Cardiac muscle cell (in vitro differentiated cells and primary cell): ENCODE measurements around the gene GRWD1. TPM values are rescaled to one million over a fixed set of nuclear protein-coding genes. Genes with fewer than 3 reads are reported as not detected.
A peak's percentile ranks its signal among the peaks of the same experiment; 100 is the strongest.

Source experiments
- DNase-seq, 2 donors: peaks; one replicate each; pipeline versions ENCODE4 v3.0.0 to v3.0.0-alpha.2; 2010 to 2017; ENCODE audit warnings: low read depth in 1 of 2, low spot score in 1 of 2
- H3K27ac ChIP-seq: fragments of 200-600 bp; sonication (generic); 2 replicates; pipeline ENCODE4 v1.5.1; 2016
- H3K27me3 ChIP-seq: fragments of 200-600 bp; sonication (generic); 2 replicates; pipeline ENCODE4 v1.6.0; 2016; ENCODE audit warnings: control low read depth
- H3K36me3 ChIP-seq: fragments of 200-600 bp; sonication (generic); 2 replicates; pipeline ENCODE4 v1.5.1; 2016; ENCODE audit warnings: control low read depth
- H3K4me1 ChIP-seq: fragments of 200-600 bp; sonication (generic); 2 replicates; pipeline ENCODE4 v1.8.1; 2017; ENCODE audit warnings: low read depth, mild to moderate bottlenecking, mixed run types
- H3K4me3 ChIP-seq: fragments of 200-600 bp; sonication (generic); 2 replicates; pipeline ENCODE4 v1.5.1; 2016; ENCODE audit warnings: mild to moderate bottlenecking
- H3K9me3 ChIP-seq: fragments of 200-600 bp; sonication (generic); 2 replicates; pipeline ENCODE4 v1.5.1; 2017; ENCODE audit warnings: low read depth, mild to moderate bottlenecking, control low read depth
- polyA plus RNA-seq: library from polyadenylated mRNA; unstranded; fragments of >200 nt; fragmentation: Nextera tagmentation; extraction: Ambion mirVana; gene quantifications from 2 replicates; pipeline ENCODE4 v1.2.1, GENCODE V29; 2016
- total RNA-seq: library from RNA; depleted of rRNA; stranded (reverse); fragments of >200 nt; gene quantifications from 2 replicates; pipeline ENCODE4 v1.2.3, GENCODE V29; 2016
- TF ChIP-seq, protein P1 (sequence below): IDR thresholded peaks from 2 replicates; pipeline ENCODE4 v1.5.1; 2012; ENCODE audit warnings: low read depth, mild to moderate bottlenecking, low read length

Gene GRWD1
- total RNA-seq = 24.2 and 36.5 TPM in 2 replicates
- polyA plus RNA-seq = 36.3 and 38.6 TPM in 2 replicates

DNA sequence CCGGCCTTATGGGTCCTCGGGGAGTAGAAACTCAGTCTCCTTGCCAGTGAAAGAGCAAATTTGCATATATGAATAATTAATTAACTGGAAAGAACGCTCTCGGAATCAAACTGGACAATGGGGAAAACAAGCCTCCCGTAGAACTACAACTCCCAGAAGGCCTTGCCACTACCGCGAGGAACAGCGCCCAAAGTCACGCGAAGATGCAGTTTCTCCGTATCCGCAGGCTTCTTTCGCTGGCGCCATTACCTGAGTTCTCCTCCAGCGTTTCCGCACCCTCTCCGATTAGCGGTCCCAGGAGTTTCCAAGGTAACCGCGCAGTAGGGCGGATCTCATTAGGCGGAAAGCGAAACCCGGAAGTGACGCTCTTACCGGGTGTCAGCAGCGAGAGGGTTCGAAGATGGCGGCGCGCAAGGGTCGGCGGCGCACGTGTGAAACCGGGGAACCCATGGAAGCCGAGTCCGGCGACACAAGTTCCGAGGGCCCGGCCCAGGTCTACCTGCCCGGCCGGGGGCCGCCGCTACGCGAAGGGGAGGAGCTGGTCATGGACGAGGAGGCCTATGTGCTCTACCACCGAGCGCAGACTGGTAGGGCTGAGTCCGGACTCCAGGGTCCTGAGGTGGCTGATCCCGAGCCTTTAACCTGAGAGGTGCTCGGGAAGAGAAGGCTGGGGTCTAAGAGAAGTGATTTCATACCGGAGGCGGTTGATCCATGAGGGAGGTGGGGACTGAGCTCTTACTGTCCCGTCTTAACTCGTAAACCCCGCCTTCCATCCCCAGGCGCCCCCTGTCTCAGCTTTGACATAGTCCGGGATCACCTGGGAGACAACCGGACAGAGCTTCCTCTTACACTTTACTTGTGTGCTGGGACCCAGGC is at the start of gene GRWD1:
GRWD1 (plus strand) TSS at position 378 of the 876 bp plus-strand sequence; CDS start at position 401, 23 bp downstream.
- Histone ChIP-seq H3K4me1 (peaks cover 4% of the 10 kb centered on the region), H3K36me3 (peaks cover 10% of the 10 kb centered on the region), H3K27ac (peak within 1 kb of the TSS; percentile 76), H3K4me3 (peak within 1 kb of the TSS; percentile 82), H3K27me3 (no peaks in the 10 kb centered on the region), H3K9me3 (no peaks in the 10 kb centered on the region)
- peak; percentile 97 for DNase-seq
- TF ChIP-seq, protein P1, sequence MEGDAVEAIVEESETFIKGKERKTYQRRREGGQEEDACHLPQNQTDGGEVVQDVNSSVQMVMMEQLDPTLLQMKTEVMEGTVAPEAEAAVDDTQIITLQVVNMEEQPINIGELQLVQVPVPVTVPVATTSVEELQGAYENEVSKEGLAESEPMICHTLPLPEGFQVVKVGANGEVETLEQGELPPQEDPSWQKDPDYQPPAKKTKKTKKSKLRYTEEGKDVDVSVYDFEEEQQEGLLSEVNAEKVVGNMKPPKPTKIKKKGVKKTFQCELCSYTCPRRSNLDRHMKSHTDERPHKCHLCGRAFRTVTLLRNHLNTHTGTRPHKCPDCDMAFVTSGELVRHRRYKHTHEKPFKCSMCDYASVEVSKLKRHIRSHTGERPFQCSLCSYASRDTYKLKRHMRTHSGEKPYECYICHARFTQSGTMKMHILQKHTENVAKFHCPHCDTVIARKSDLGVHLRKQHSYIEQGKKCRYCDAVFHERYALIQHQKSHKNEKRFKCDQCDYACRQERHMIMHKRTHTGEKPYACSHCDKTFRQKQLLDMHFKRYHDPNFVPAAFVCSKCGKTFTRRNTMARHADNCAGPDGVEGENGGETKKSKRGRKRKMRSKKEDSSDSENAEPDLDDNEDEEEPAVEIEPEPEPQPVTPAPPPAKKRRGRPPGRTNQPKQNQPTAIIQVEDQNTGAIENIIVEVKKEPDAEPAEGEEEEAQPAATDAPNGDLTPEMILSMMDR = peak; percentile 7

DNA sequence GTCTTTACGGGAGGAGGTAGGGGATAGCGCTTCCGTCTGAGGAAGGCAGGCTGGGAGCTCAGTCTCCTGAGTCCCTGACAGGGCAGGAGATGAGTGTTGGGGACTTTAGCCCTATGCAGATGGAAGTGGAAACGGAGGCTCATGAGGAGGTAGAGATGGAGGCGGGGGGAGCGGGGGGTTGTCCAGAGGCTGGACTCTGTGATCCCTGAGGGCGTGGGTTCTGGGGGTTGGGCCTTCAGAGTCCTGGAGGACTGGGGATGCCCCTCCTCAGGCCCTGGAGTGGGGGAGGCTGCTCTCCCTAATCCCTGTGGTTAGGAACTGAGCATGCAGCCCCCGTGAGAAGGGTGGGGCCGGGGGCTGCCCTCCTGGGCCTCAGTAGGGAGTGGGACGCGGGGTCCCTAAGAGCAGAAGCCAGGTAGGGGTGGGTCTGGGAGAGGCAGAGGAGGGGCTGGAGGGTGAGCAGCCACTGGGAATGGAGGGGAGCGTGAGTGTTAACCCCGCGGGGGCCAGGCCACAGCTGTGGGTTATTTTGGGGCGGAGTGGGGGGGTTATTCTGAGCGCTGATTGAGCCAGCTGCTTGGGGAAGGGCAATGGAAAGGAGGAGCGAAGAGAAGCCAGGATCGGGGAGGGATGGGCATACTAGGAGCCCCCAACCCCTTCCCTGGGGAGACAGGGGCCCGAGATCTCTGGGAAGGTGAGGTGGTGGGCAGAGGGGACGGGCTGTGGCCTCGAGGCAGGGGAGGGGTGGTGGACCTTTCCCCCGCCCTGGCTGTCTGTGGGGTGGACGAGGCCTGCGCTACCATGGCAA is 49.6 kb upstream of the GRWD1 start:
- TF ChIP-seq, protein P1 = no peak
- Histone ChIP-seq H3K9me3 (no peaks in the 10 kb centered on the region), H3K4me1 (peaks cover 14% of the 10 kb centered on the region), H3K27me3 (peaks cover 19% of the 10 kb centered on the region), H3K4me3 (no peak overlapping the region), H3K27ac (no peak overlapping the region), H3K36me3 (no peaks in the 10 kb centered on the region)
- DNase-seq = no peak

DNA sequence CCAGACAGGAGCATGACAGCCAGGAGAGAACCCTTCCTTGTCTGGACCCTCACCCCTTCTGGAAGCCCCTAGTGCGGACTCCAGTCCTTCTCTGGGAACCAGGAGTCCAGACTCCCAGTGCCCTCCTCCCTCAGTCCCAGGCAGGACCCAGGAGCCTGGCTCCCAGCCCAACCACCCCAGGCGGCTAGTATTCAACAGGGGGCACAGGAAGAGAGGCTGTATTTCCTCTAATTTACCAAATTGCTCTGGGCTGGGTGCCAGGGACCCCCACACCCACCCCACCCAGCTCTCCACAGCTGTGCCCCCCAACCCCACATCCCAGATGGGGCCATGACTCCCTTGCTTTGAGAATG is 49.0 kb upstream of the GRWD1 start:
- H3K4me1 ChIP-seq = peaks cover 14% of the 10 kb centered on the region
- H3K4me3 ChIP-seq = no peak overlapping the region
- H3K27ac ChIP-seq = no peak overlapping the region

DNA sequence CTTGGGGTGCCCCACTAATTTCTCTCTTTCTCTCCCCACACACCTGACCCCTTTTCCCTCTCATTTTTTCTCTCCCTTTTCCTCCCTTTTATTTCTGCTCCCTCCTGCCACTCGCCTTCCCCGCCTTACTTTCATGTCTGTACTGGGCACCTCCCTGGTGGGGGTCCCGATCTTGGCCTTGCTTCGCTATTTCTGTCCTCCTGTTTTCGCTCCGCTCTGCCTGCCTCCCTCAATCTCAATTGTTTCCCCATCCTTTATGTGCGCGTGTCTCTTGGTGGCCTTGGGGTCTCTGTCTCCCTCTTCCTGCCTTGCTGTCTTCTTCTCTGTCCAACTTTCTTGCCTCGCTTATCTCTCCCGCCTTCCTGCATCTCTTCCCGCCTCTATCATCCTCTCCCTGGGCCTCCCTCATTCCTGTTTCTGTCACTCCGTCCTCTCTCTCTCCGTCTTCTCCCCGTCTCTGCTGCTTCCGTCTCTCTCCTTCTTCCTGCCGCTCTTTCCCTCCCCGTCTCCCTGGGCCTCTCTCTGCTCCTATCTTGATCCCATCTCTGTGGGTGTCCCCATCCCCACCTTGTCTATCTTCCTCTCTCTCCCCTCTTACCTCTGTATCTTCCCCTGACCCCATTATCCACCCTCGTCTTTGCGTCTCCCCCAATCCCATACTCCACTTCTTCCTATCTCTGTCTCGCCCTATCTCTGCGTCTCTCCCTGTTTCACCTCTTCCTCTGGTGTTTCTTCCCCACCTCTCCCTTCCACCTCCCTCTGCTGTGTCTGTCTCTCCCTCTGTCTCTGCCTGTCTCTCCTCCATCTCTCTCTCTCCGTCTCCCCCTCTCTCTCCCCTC is 48.3 kb upstream of the GRWD1 start:
- Histone ChIP-seq H3K27me3 (peaks cover 19% of the 10 kb centered on the region), H3K9me3 (no peaks in the 10 kb centered on the region), H3K4me1 (peaks cover 14% of the 10 kb centered on the region), H3K4me3 (peak overlapping the region; percentile 25), H3K27ac (no peak overlapping the region), H3K36me3 (no peaks in the 10 kb centered on the region)
- peak in 1 of 2 donors; percentile 20 for DNase-seq
- TF ChIP-seq, protein P1 = no peak

More for the DNA sequence above, 49.0 kb upstream of the GRWD1 start:
- Histone ChIP-seq H3K27me3 (peaks cover 19% of the 10 kb centered on the region), H3K36me3 (no peaks in the 10 kb centered on the region), H3K9me3 (no peaks in the 10 kb centered on the region)
- no peak for DNase-seq
- TF ChIP-seq, protein P1 = no peak

DNA sequence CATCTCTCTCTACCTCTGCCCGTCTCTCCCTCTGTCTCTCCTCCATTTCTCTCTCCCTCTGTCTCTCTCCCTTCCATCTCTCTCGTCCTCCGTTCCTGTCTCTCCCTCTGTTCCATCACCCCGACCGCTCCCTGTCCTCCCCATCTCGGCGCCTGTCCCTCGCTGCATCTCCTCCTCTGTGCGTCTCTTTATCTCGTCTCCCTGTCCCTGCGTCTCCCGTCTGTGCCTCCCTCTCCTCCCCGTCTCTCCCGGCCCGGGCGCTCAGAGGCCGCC is 47.7 kb upstream of the GRWD1 start:
- peak overlapping the region; percentile 25 for H3K4me3 ChIP-seq
- no peaks in the 10 kb centered on the region for H3K9me3 ChIP-seq
- TF ChIP-seq, protein P1 = no peak
- no peaks in the 10 kb centered on the region for H3K36me3 ChIP-seq
- DNase-seq = no peak
- peaks cover 14% of the 10 kb centered on the region for H3K4me1 ChIP-seq
- no peak overlapping the region for H3K27ac ChIP-seq
- H3K27me3 ChIP-seq = peaks cover 19% of the 10 kb centered on the region
